ENCODE measurements around the gene MRPS5.

GRCh38 chr2:95058989-95059641 is 62.5 kb downstream of the MRPS5 start:
- no peak for TF ChIP-seq CTCF (conservative IDR thresholded peaks at IDR 0.05)
- TF ChIP-seq ZFX (IDR thresholded peaks at IDR 0.05) = no peak

All from C4-2B (cell line).